RWPE2 (cell line): ENCODE data around the gene CNPY3.

ENCODE experiments used
- ATAC-seq: fragments of 200-7000 bp; cut with Tn5 transposase; 3 replicates; pipeline ENCODE4 v1.9.1; 2021; ENCODE audit warnings: low read depth
- DNase-seq: peaks from one replicate; pipeline ENCODE4 v3.0.0-alpha.2; 2020; ENCODE audit warnings: low spot score
- H3K27ac ChIP-seq: fragments of 450-650 bp; 2 replicates; pipeline ENCODE4 v1.5.1; 2017; ENCODE audit warnings: mild to moderate bottlenecking; ENCODE audit not compliant: poor library complexity, severe bottlenecking
- H3K27me3 ChIP-seq: fragments of 250-450 bp; sonication (Bioruptor Pico); 2 replicates; pipeline ENCODE4 v1.5.1; 2021; ENCODE audit warnings: mild to moderate bottlenecking, moderate library complexity; ENCODE audit not compliant: insufficient read depth, poor library complexity, severe bottlenecking
- H3K36me3 ChIP-seq: fragments of 250-450 bp; sonication (Bioruptor Pico); 2 replicates; pipeline ENCODE4 v1.5.1; 2020; ENCODE audit warnings: low read depth, mild to moderate bottlenecking, moderate library complexity
- H3K4me1 ChIP-seq: fragments of 250-450 bp; sonication (Bioruptor Pico); 2 replicates; pipeline ENCODE4 v1.5.1; 2021; ENCODE audit warnings: mild to moderate bottlenecking, moderate library complexity; ENCODE audit not compliant: insufficient read depth, poor library complexity, severe bottlenecking
- H3K4me3 ChIP-seq: fragments of 250-450 bp; sonication (Bioruptor Pico); 2 replicates; pipeline ENCODE4 v1.5.1; 2021; ENCODE audit warnings: mild to moderate bottlenecking, moderate library complexity; ENCODE audit not compliant: severe bottlenecking
- H3K9me3 ChIP-seq: fragments of 250-450 bp; sonication (Bioruptor Pico); 2 replicates; pipeline ENCODE4 v1.5.1; 2021; ENCODE audit warnings: mild to moderate bottlenecking, moderate library complexity; ENCODE audit not compliant: severe bottlenecking
- CTCF ChIP-seq: fragments of 450-650 bp; IDR thresholded peaks from one replicate; pipeline ENCODE4 v1.5.1; 2017; ENCODE audit warnings: mild to moderate bottlenecking, moderate library complexity; ENCODE audit not compliant: poor library complexity, severe bottlenecking

CNPY3 gene

GRCh38 chr6:42978487-42978838, 49.2 kb downstream of the CNPY3 start:
- ATAC-seq: no peak; the same call in 2 of the 3 replicates

GRCh38 chr6:42978839-42979522, 49.7 kb downstream of the CNPY3 start, which contains the start of gene PEX6:
PEX6 (minus strand) TSS chr6:42979181; CDS start chr6:42979150, 31 bp downstream.
- TF ChIP-seq CTCF: no peak
- ATAC-seq (peak; percentile 80), DNase-seq (peak; percentile 85)
- H3K36me3 ChIP-seq: no peaks in the 10 kb centered on the region; the same call in 1 of the 2 replicates
- peaks cover 2% of the 10 kb centered on the region for H3K4me1 ChIP-seq
- H3K27me3 ChIP-seq: no peaks in the 10 kb centered on the region
- H3K9me3 ChIP-seq: no peaks in the 10 kb centered on the region
- H3K27ac ChIP-seq: peak within 1 kb of the TSS; percentile 69
- peak within 1 kb of the TSS; percentile 84 for H3K4me3 ChIP-seq

More at GRCh38 chr6:42978487-42978838, 49.2 kb downstream of the CNPY3 start:
- no peak for DNase-seq
- Histone ChIP-seq H3K36me3 (no peaks in the 10 kb centered on the region; the same call in 1 of the 2 replicates), H3K9me3 (no peaks in the 10 kb centered on the region), H3K27ac (peak overlapping the region; percentile 69), H3K4me1 (peaks cover 2% of the 10 kb centered on the region), H3K27me3 (no peaks in the 10 kb centered on the region), H3K4me3 (peak overlapping the region; percentile 84)
- TF ChIP-seq CTCF: no peak

GRCh38 chr6:42979523-42980177, 50.4 kb downstream of the CNPY3 start:
- no peaks in the 10 kb centered on the region for H3K27me3 ChIP-seq
- peaks cover 2% of the 10 kb centered on the region for H3K4me1 ChIP-seq
- H3K36me3 ChIP-seq: no peaks in the 10 kb centered on the region; the same call in 1 of the 2 replicates
- DNase-seq (no peak), ATAC-seq (peak; percentile 32)
- H3K4me3 ChIP-seq: peak overlapping the region; percentile 84
- peak overlapping the region; percentile 69 for H3K27ac ChIP-seq
- H3K9me3 ChIP-seq: no peaks in the 10 kb centered on the region
- no peak for TF ChIP-seq CTCF

- peaks cover 7% of the 10 kb centered on the region for H3K4me1 ChIP-seq
- no peaks in the 10 kb centered on the region for H3K27me3 ChIP-seq
- no peak for TF ChIP-seq CTCF
- no peaks in the 10 kb centered on the region; the same call in 1 of the 2 replicates for H3K36me3 ChIP-seq
- H3K9me3 ChIP-seq: no peaks in the 10 kb centered on the region
- H3K27ac ChIP-seq: no peak overlapping the region
- ATAC-seq (no peak), DNase-seq (no peak)
- no peak overlapping the region for H3K4me3 ChIP-seq
Measured at GRCh38 chr6:42981836-42982235, 52.6 kb downstream of the CNPY3 start.
